Tibial nerve (tissue), 3 donors: ENCODE measurements around the gene AK6.

Source experiments
- CTCF ChIP-seq, 5 experiments: fragments of 200-600 bp in 3 of 5; fragments of 450-650 bp in 2 of 5; sonication (generic) in 3 of 5; IDR thresholded peaks; one replicate each; pipeline ENCODE4 v1.5.1; 2016 to 2019; ENCODE audit warnings: antibody characterized with exemption in 5 of 5, mild to moderate bottlenecking in 3 of 5, moderate library complexity in 2 of 5
- POLR2A ChIP-seq, 2 donors: fragments of 450-650 bp; IDR thresholded peaks; one replicate each; pipeline ENCODE4 v1.6.1; 2017; ENCODE audit warnings: antibody characterized with exemption in 2 of 2, mild to moderate bottlenecking in 2 of 2, moderate library complexity in 2 of 2

- TF ChIP-seq CTCF (IDR thresholded peaks at IDR 0.05) (no peak), POLR2A (IDR thresholded peaks at IDR 0.05) (no peak)
Observed at GRCh38 chr5:69305512-69305911, 63.8 kb downstream of the AK6 start.
